SK-N-SH (cell line): ENCODE results near the gene TESMIN. TPM values are rescaled to one million over a fixed set of nuclear protein-coding genes. Genes with fewer than 3 reads are reported as not detected.

Experiments used
- CTCF ChIA-PET: fragments of 300-600, 350-600 bp; formaldehyde crosslinking; extraction: SDS; loops from one replicate; lab custom pipeline; 2021; lab: Yijun Ruan, JAX
- POLR2A ChIA-PET: fragments of 350-600 bp; sonication (Branson Sonifier 250); formaldehyde crosslinking; extraction: SDS; loops from one replicate; lab custom pipeline; 2020; ENCODE audit warnings: antibody characterized with exemption, inconsistent platforms; lab: Yijun Ruan, JAX
- DNase-seq: peaks from one replicate; pipeline ENCODE4 v3.0.0; 2012
- H2AFZ ChIP-seq: fragments of 200-600 bp; sonication (generic); 2 replicates; pipeline ENCODE4 v1.8.1; 2016; ENCODE audit warnings: antibody characterized with exemption, mild to moderate bottlenecking, low read depth
- H3F3A ChIP-seq: fragments of 200-600 bp; sonication (generic); replicated peaks from 2 replicates; pipeline ENCODE3; 2016; ENCODE audit warnings: antibody characterized with exemption, mild to moderate bottlenecking; ENCODE audit not compliant: insufficient read depth
- H3K27ac ChIP-seq, 2 experiments: fragments of 200-500 bp in 1 of 2; fragments of 200-600 bp in 1 of 2; sonication (Bioruptor generic) in 1 of 2; sonication (generic), shearing (Covaris generic) in 1 of 2; 2 replicates each; pipeline versions ENCODE4 v1.5.1 to v1.6.1; 2014 to 2016; ENCODE audit warnings: low read depth in 2 of 2, inconsistent platforms in 1 of 2, low read length in 1 of 2, mild to moderate bottlenecking in 1 of 2, mixed read lengths in 1 of 2
- H3K27me3 ChIP-seq: fragments of 200-600 bp; sonication (generic), shearing (Covaris generic); 2 replicates; pipeline ENCODE4 v1.6.1; 2016; ENCODE audit warnings: mixed run types; ENCODE audit not compliant: insufficient read depth
- H3K36me3 ChIP-seq, 2 experiments: fragments of 200-500 bp in 1 of 2; fragments of 200-600 bp in 1 of 2; sonication (Bioruptor generic) in 1 of 2; sonication (generic) in 1 of 2; replicated peaks in 1 of 2; 2 replicates each; pipeline versions ENCODE3 to v1.5.1; 2014 to 2016; ENCODE audit warnings: low read length in 1 of 2, mild to moderate bottlenecking in 1 of 2; ENCODE audit not compliant: insufficient read depth in 2 of 2, control insufficient read depth in 1 of 2
- H3K4me1 ChIP-seq, 2 experiments: fragments of 200-500 bp in 1 of 2; fragments of 200-600 bp in 1 of 2; sonication (Bioruptor generic) in 1 of 2; sonication (generic), shearing (Covaris generic) in 1 of 2; 2 replicates each; pipeline versions ENCODE4 v1.5.1 to v1.6.1; 2014 to 2016; ENCODE audit warnings: low read depth in 1 of 2, low read length in 1 of 2, mixed run types in 1 of 2; ENCODE audit not compliant: insufficient read depth in 2 of 2, control insufficient read depth in 1 of 2
- H3K4me2 ChIP-seq: fragments of 200-600 bp; sonication (generic), shearing (Covaris generic); 2 replicates; pipeline ENCODE4 v1.6.1; 2017; ENCODE audit warnings: mixed run types
- H3K4me3 ChIP-seq, 2 experiments: fragments of 200-500 bp in 1 of 2; fragments of 200-600 bp in 1 of 2; sonication (Bioruptor generic) in 1 of 2; sonication (generic), shearing (Covaris generic) in 1 of 2; 2 replicates each; pipeline versions ENCODE4 v1.5.1 to v1.8.1; 2014 to 2016; ENCODE audit warnings: low read depth in 2 of 2, inconsistent platforms in 1 of 2, low read length in 1 of 2, mild to moderate bottlenecking in 1 of 2, mixed read lengths in 1 of 2, moderate library complexity in 1 of 2
- H3K79me2 ChIP-seq: fragments of 200-600 bp; sonication (generic); 2 replicates; pipeline ENCODE4 v1.8.1; 2017; ENCODE audit warnings: mild to moderate bottlenecking; ENCODE audit not compliant: insufficient read depth
- H3K9ac ChIP-seq: fragments of 200-600 bp; sonication (generic); 2 replicates; pipeline ENCODE4 v1.6.1; 2017; ENCODE audit warnings: mixed run types
- H3K9me2 ChIP-seq: fragments of 200-600 bp; sonication (generic); 2 replicates; pipeline ENCODE4 v1.6.1; 2017; ENCODE audit warnings: mixed run types
- H3K9me3 ChIP-seq: fragments of 200-600 bp; sonication (generic); 2 replicates; pipeline ENCODE4 v1.6.1; 2017; ENCODE audit warnings: mixed run types, mild to moderate bottlenecking, moderate library complexity
- H4K20me1 ChIP-seq: fragments of 200-600 bp; sonication (generic); 2 replicates; pipeline ENCODE4 v1.6.1; 2017; ENCODE audit warnings: mild to moderate bottlenecking, mixed run types; ENCODE audit not compliant: insufficient read depth
- CHD2 ChIP-seq: fragments of 150-350 bp; IDR thresholded peaks from 2 replicates; pipeline ENCODE4 v1.6.1; 2018; ENCODE audit warnings: low read length; ENCODE audit not compliant: partially characterized antibody
- ELF1 ChIP-seq: IDR thresholded peaks from 2 replicates; pipeline ENCODE4 v1.4.0; 2012
- EZH2phosphoT487 ChIP-seq: fragments of 200-600 bp; sonication (generic); IDR thresholded peaks from 2 replicates; pipeline ENCODE4 v1.6.1; 2017; ENCODE audit warnings: low read depth, mixed run types, mild to moderate bottlenecking, antibody characterized with exemption, moderate library complexity, borderline replicate concordance
- IRF3 ChIP-seq: fragments of 150-350 bp; IDR thresholded peaks from 2 replicates; pipeline ENCODE4 v1.6.1; 2016; ENCODE audit warnings: mild to moderate bottlenecking, low read depth, low read length
- NFIC ChIP-seq: IDR thresholded peaks from 2 replicates; pipeline ENCODE4 v1.4.0; 2012; ENCODE audit warnings: borderline replicate concordance
- NRF1 ChIP-seq: IDR thresholded peaks from 2 replicates; pipeline ENCODE4 v1.6.1; 2012; ENCODE audit warnings: low read depth, mild to moderate bottlenecking, low read length
- PBX3 ChIP-seq: IDR thresholded peaks from 2 replicates; pipeline ENCODE4; 2012
- RCOR1 ChIP-seq: fragments of 150-350 bp; IDR thresholded peaks from 2 replicates; pipeline ENCODE4 v1.6.1; 2017; ENCODE audit warnings: antibody characterized with exemption, low read length
- RXRA ChIP-seq: IDR thresholded peaks from 2 replicates; pipeline ENCODE4 v1.4.0; 2012; ENCODE audit warnings: low read depth, mild to moderate bottlenecking, borderline replicate concordance
- SIN3A ChIP-seq: IDR thresholded peaks from 2 replicates; pipeline ENCODE4 v1.6.1; 2012; ENCODE audit warnings: low read depth, mild to moderate bottlenecking, low read length, moderate library complexity, borderline replicate concordance
- SMC3 ChIP-seq: IDR thresholded peaks from 2 replicates; pipeline ENCODE4 v1.6.1; 2012; ENCODE audit warnings: low read depth, low read length, improper control_type of control experiment
- USF1 ChIP-seq: IDR thresholded peaks from 2 replicates; pipeline ENCODE4 v1.4.0; 2012; ENCODE audit warnings: low read depth, borderline replicate concordance
- WGBS: methylation state at CpG from one replicate; pipeline ENCODE4 v1.1.6; 2017; ENCODE audit warnings: low lambda C conversion rate; 5-methylcytosine and 5-hydroxymethylcytosine counted together
- polyA plus RNA-seq, 3 experiments: library from polyadenylated mRNA; depleted of rRNA; stranded (reverse); fragments of >200 nt; gene quantifications; 2 replicates each; pipeline ENCODE4 v1.2.3, GENCODE V29; 2012

Gene TESMIN
- polyA plus RNA-seq, 1 of the 3 experiments (the other 2 are of a cell fraction), result 3.5 TPM

GRCh38 chr11:68659158-68659921 is 92.0 kb downstream of the TESMIN start (continued):
- TF ChIP-seq CHD2 (peak; percentile 56), RXRA (0 out of 2 replicates have a peak, but pooled peaks have one; percentile 43), NFIC (peak; percentile 97), SMC3 (no peak; the same call in 1 of the 2 replicates), PBX3 (peak; percentile 42; the same call in 1 of the 2 replicates), SIN3A (peak; percentile 46; the same call in 1 of the 2 replicates), IRF3 (0 out of 2 replicates have a peak, but pooled peaks have one; percentile 2), NRF1 (no peak), EZH2phosphoT487 (no peak), RCOR1 (peak; percentile 77; the same call in 1 of the 2 replicates)
- TF ChIP-seq, all 33 proteins: peak for 18

- no peaks in the 10 kb centered on the region; the same call in 1 of the 2 replicates for H3K27me3 ChIP-seq
- H4K20me1 ChIP-seq, result no peaks in the 10 kb centered on the region
- TF ChIP-seq ELF1 (no peak), NFIC (no peak), PBX3 (no peak), EZH2phosphoT487 (no peak), USF1 (no peak)
- TF ChIP-seq, all 33 proteins: peak for 0
- no peak overlapping the region for H2AFZ ChIP-seq
- H3K9me2 ChIP-seq, result no peaks in the 10 kb centered on the region
- no peaks in the 10 kb centered on the region for H3K36me3 ChIP-seq
- H3K27ac ChIP-seq, result peak overlapping the region in 1 of 2 experiments; percentile 99; a peak in 3 of 4 replicates
- no peak overlapping the region for H3K4me3 ChIP-seq
- H3K4me1 ChIP-seq, result peaks cover 10 to 65% of the 10 kb centered on the region in 2 experiments; a peak in 3 of 4 replicates
- POLR2A ChIA-PET, result no interaction called here
- no peaks in the 10 kb centered on the region for H3K79me2 ChIP-seq
- WGBS, result 65% methylated on average over 13 of the region's 13 CpGs
- CTCF ChIA-PET, result interaction anchor here (1.2 to 1.7 kb wide), 4 partner anchors 26 to 96 kb away, joined by 3 to 4 read pairs (median 4); no protein-coding TSS in a partner anchor
- H3F3A ChIP-seq, result peaks cover 9% of the 10 kb centered on the region
- no peaks in the 10 kb centered on the region for H3K9me3 ChIP-seq
- no peak overlapping the region for H3K9ac ChIP-seq
- H3K4me2 ChIP-seq, result peak overlapping the region; percentile 65
- DNase-seq, result peak; percentile 66
These were observed 92.7 kb downstream of the TESMIN start for GRCh38 chr11:68658661-68659060.
